ENCODE data around the gene SEMA4C. TPM values are rescaled to one million over a fixed set of nuclear protein-coding genes. Genes with fewer than 3 reads are reported as not detected.
"Not testable (repeated sequence)": the region's sequence is repeated elsewhere in the genome, so short reads cannot be mapped to it uniquely, and the experiment has no call there.

SEMA4C gene
- total RNA-seq, 2 donors from 2014 or later = 17.0 to 18.0 TPM

GRCh38 chr2:96891591-96892333, 21.9 kb upstream of the SEMA4C start:
- peaks cover 23 to 32% of the 10 kb centered on the region in 2 donors for H3K4me1 Mint-ChIP-seq (ENCODE audit: low read depth in 2 of 2)

GRCh38 chr2:96890726-96891385, 21.0 kb upstream of the SEMA4C start:
- no peaks in the 10 kb centered on the region for H3K9me3 Mint-ChIP-seq
- no peak for DNase-seq (ENCODE audit: low spot score)
- no peaks in the 10 kb centered on the region for H3K36me3 Mint-ChIP-seq
- peak overlapping the region in 1 of 2 donors; percentile 77 for H3K27ac Mint-ChIP-seq
- peaks cover 16 to 28% of the 10 kb centered on the region in 2 donors for H3K4me1 Mint-ChIP-seq (ENCODE audit: low read depth in 2 of 2)
- no peak for ATAC-seq
- H3K4me3 Mint-ChIP-seq = no peak overlapping the region
- H3K27me3 Mint-ChIP-seq = no peaks in the 10 kb centered on the region

More at GRCh38 chr2:96891591-96892333, 21.9 kb upstream of the SEMA4C start:
- peak overlapping the region in 1 of 2 donors; percentile 77 for H3K27ac Mint-ChIP-seq
- no peaks in the 10 kb centered on the region for H3K27me3 Mint-ChIP-seq
- ATAC-seq (peak in 1 of 2 donors; percentile 24), DNase-seq (ENCODE audit: low spot score) (no peak)
- H3K4me3 Mint-ChIP-seq = no peak overlapping the region
- no peaks in the 10 kb centered on the region for H3K9me3 Mint-ChIP-seq
- no peaks in the 10 kb centered on the region for H3K36me3 Mint-ChIP-seq

- no peak overlapping the region for H3K27ac Mint-ChIP-seq
- peaks cover 16 to 27% of the 10 kb centered on the region in 2 donors for H3K4me1 Mint-ChIP-seq (ENCODE audit: low read depth in 2 of 2)
- ATAC-seq = no peak
- H3K36me3 Mint-ChIP-seq = no peaks in the 10 kb centered on the region
- DNase-seq (ENCODE audit: low spot score) = no peak
- no peaks in the 10 kb centered on the region for H3K27me3 Mint-ChIP-seq
- no peaks in the 10 kb centered on the region for H3K9me3 Mint-ChIP-seq
- H3K4me3 Mint-ChIP-seq = no peak overlapping the region
Measured at GRCh38 chr2:96890252-96890651, 20.4 kb upstream of the SEMA4C start.

GRCh38 chr2:96889502-96889901, 19.6 kb upstream of the SEMA4C start:
- not testable (repeated sequence) for ATAC-seq

GRCh38 chr2:96888072-96889011, 18.5 kb upstream of the SEMA4C start:
- DNase-seq (ENCODE audit: low spot score) (no peak), ATAC-seq (no peak)
- Mint-ChIP-seq H3K27me3 (no peaks in the 10 kb centered on the region), H3K27ac (no peak overlapping the region), H3K4me1 (ENCODE audit: low read depth in 2 of 2) (peaks cover 16 to 21% of the 10 kb centered on the region in 2 donors), H3K9me3 (no peaks in the 10 kb centered on the region), H3K4me3 (no peak overlapping the region), H3K36me3 (no peaks in the 10 kb centered on the region)

More at GRCh38 chr2:96889502-96889901, 19.6 kb upstream of the SEMA4C start:
- H3K27ac Mint-ChIP-seq; DNase-seq (ENCODE audit: low spot score); H3K4me3 Mint-ChIP-seq; H3K9me3 Mint-ChIP-seq; H3K36me3 Mint-ChIP-seq; H3K27me3 Mint-ChIP-seq: not testable (repeated sequence)
- H3K4me1 Mint-ChIP-seq (ENCODE audit: low read depth in 2 of 2) = peaks cover 16 to 23% of the 10 kb centered on the region in 2 donors

GRCh38 chr2:96887493-96888012, 17.7 kb upstream of the SEMA4C start:
- H3K4me3 Mint-ChIP-seq = no peak overlapping the region
- ATAC-seq (no peak), DNase-seq (ENCODE audit: low spot score) (no peak)
- H3K9me3 Mint-ChIP-seq = no peaks in the 10 kb centered on the region
- no peaks in the 10 kb centered on the region for H3K36me3 Mint-ChIP-seq
- H3K27ac Mint-ChIP-seq = no peak overlapping the region
- H3K27me3 Mint-ChIP-seq = no peaks in the 10 kb centered on the region
- peaks cover 10 to 14% of the 10 kb centered on the region in 2 donors for H3K4me1 Mint-ChIP-seq (ENCODE audit: low read depth in 2 of 2)

- Mint-ChIP-seq H3K36me3 (no peaks in the 10 kb centered on the region), H3K4me3 (no peak overlapping the region), H3K27ac (peak overlapping the region in 1 of 2 donors; percentile 5), H3K4me1 (ENCODE audit: low read depth in 2 of 2) (peaks cover 0 to 3% of the 10 kb centered on the region in 2 donors), H3K9me3 (no peaks in the 10 kb centered on the region), H3K27me3 (no peaks in the 10 kb centered on the region)
- ATAC-seq (no peak), DNase-seq (ENCODE audit: low spot score) (no peak)
Measured at GRCh38 chr2:96885432-96886347, 15.8 kb upstream of the SEMA4C start.

DNA sequence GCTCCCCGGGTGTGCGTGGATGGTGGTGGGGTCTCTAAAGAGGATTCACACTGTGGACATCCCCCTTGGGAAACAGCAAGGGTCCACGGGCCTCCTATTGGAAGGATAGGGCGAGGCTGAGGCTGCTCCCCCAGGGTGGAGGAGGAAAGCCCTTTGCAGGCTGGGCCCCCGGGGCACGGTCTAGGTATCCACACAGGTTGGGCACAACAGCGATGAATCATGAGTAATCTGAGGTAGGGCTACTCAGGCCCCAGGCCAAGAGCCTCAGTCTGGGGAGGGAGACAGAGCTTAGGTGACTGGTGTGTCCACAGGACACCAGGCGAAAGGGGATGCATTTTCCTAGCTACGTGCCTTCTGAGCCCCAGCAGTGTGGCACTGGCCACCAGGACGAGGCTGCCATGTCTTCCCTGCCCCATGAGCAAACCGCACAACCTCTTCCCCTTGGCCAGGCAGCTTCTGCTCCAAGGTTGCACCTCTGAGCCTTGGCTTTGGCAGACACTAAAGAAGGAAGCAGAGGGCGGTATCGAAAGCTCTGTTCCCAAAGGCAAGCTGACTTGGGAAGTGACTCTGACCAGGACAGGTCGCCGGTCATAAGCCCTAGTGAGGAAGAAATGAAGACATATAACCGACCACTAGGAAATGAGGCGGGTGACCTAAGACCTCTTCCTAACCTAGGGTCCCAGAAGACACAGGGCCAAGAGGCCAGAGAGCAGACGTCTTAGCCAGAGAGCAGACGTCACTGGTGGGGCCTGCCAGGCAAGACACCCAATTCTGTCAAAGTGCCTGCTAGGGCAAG, 14.6 kb upstream of the SEMA4C start:
- no peak overlapping the region for H3K27ac Mint-ChIP-seq
- no peaks in the 10 kb centered on the region for H3K27me3 Mint-ChIP-seq
- ATAC-seq = no peak
- H3K4me1 Mint-ChIP-seq (ENCODE audit: low read depth in 2 of 2) = peaks cover 0 to 3% of the 10 kb centered on the region in 2 donors
- no peaks in the 10 kb centered on the region for H3K36me3 Mint-ChIP-seq
- DNase-seq (ENCODE audit: low spot score) = no peak
- no peaks in the 10 kb centered on the region for H3K9me3 Mint-ChIP-seq
- no peak overlapping the region for H3K4me3 Mint-ChIP-seq

GRCh38 chr2:96883306-96883705, 13.4 kb upstream of the SEMA4C start:
- no peak overlapping the region for H3K4me3 Mint-ChIP-seq
- H3K4me1 Mint-ChIP-seq (ENCODE audit: low read depth in 2 of 2) = peaks cover 0 to 3% of the 10 kb centered on the region in 2 donors
- no peak overlapping the region for H3K27ac Mint-ChIP-seq
- H3K9me3 Mint-ChIP-seq = no peaks in the 10 kb centered on the region
- no peaks in the 10 kb centered on the region for H3K36me3 Mint-ChIP-seq
- ATAC-seq = no peak
- H3K27me3 Mint-ChIP-seq = no peaks in the 10 kb centered on the region
- no peak for DNase-seq (ENCODE audit: low spot score)

DNA sequence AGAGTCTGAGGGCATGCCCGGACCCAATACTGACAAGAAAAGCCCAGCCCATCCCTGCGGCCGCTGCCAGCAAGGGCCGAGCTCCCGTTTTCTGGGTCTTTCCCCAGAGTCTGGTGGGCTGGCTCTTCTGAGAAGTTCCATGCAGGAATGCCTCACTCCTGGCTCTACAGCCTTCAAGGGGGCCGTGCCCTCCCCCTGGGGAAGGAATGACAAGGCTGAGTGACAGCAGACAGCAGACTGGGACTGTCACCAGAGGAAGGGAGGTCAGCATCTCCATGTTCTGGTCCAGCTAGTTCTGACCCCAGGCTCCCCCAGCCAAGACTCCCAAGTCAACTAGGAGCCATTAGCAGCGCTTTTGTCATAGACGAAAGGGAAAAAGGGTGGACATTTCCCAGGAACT, 13.0 kb upstream of the SEMA4C start:
- Mint-ChIP-seq H3K9me3 (no peaks in the 10 kb centered on the region), H3K4me1 (ENCODE audit: low read depth in 2 of 2) (peaks cover 0 to 3% of the 10 kb centered on the region in 2 donors), H3K27me3 (no peaks in the 10 kb centered on the region), H3K27ac (no peak overlapping the region), H3K4me3 (no peak overlapping the region), H3K36me3 (no peaks in the 10 kb centered on the region)
- DNase-seq (ENCODE audit: low spot score) = no peak
- no peak for ATAC-seq

DNA sequence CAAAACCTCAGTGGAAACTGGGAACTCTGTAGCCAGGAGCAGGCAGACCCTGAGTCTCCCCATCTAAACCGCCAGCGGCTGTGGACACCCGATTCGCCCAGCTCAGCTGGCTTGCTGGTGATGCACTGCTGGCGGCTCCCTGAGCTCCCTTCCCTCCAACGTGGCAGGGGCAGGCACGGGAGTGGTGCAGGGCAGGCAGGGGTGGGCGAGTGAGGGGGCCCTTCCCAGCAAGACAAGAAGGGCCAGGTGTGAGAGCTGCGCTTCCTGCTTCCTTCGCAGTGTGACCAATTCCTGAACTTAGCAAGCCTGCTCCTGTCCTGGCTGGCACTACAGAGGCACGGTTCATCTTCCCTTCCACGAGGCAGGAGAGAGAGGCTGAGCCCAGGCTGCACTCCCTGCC, 12.3 kb upstream of the SEMA4C start:
- no peak overlapping the region for H3K27ac Mint-ChIP-seq
- ATAC-seq = no peak
- no peaks in the 10 kb centered on the region for H3K27me3 Mint-ChIP-seq
- H3K4me3 Mint-ChIP-seq = no peak overlapping the region
- peaks cover 0 to 3% of the 10 kb centered on the region in 2 donors for H3K4me1 Mint-ChIP-seq (ENCODE audit: low read depth in 2 of 2)
- DNase-seq (ENCODE audit: low spot score) = no peak
- no peaks in the 10 kb centered on the region for H3K9me3 Mint-ChIP-seq
- H3K36me3 Mint-ChIP-seq = no peaks in the 10 kb centered on the region
